Measurements from ENCODE around the gene PTGDS.

- TF ChIP-seq POLR2A (IDR thresholded peaks at IDR 0.05; ENCODE audit: low read depth, low read length) (no peak), POLR2AphosphoS5 (IDR thresholded peaks at IDR 0.05; ENCODE audit: low read depth, low read length) (no peak), TAF1 (IDR thresholded peaks at IDR 0.05; ENCODE audit: borderline replicate concordance, low read depth, low read length) (no peak)
Observed at GRCh38 chr9:137001857-137002645, 24.7 kb downstream of the PTGDS start.
